Endometrium (tissue), 2 donors: ENCODE data around the gene DCUN1D2.
A peak's percentile ranks its signal among the peaks of the same experiment; 100 is the strongest.

ENCODE experiments used
- FAIRE-seq: peaks from 2 replicates; lab custom pipeline; 2012; peaks lifted over from hg19 to GRCh38; lab: Jason Lieb, UNC
- donor health status: control.
- donor health status: control.

The DCUN1D2 gene

GRCh38 chr13:113422807-113423519 lies 67.5 kb downstream of the DCUN1D2 start:
- FAIRE-seq, result no peak

DNA sequence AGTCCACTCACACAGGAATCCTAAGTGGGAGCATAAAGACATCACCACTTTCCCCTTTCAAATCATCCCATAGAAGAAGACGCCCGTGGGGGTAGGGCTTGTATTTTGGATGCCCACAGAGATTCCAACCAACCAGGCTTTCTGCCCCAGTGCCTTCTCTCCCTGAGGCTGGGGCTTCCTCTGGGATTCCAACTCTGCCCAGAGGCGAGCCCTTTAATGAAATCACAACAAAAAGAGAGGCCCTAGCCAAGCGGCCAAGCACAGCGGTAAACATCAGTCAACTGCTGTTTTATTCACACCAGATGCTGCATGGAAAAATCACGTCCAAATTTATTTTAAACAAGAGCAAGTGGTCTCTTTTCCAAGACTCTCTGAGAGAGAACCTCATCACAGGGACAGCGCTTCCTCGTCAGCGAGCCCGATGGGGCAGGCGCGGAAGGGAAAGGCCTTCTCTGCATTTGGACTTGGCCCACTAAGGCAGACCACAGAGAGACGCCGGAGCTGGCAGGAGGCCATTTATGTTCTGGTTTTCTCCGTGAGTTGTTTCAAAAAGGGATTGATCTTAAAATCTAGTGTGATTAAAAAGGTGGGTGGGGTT lies 68.7 kb downstream of the DCUN1D2 start:
- peak; percentile 66 for FAIRE-seq

GRCh38 chr13:113420833-113421600 lies 69.5 kb downstream of the DCUN1D2 start:
- FAIRE-seq, result no peak

GRCh38 chr13:113420232-113420631 lies 70.3 kb downstream of the DCUN1D2 start:
- no peak for FAIRE-seq

- FAIRE-seq, result no peak
Observed at GRCh38 chr13:113419531-113420193, 70.8 kb downstream of the DCUN1D2 start.

- FAIRE-seq, result no peak
Observed at GRCh38 chr13:113418722-113419049, 71.8 kb downstream of the DCUN1D2 start.

GRCh38 chr13:113417836-113418721 lies 72.4 kb downstream of the DCUN1D2 start:
- no peak for FAIRE-seq

GRCh38 chr13:113417008-113417751 lies 73.3 kb downstream of the DCUN1D2 start:
- FAIRE-seq, result no peak

GRCh38 chr13:113415825-113416224 lies 74.7 kb downstream of the DCUN1D2 start:
- FAIRE-seq, result no peak

- no peak for FAIRE-seq
Observed at GRCh38 chr13:113415032-113415431, 75.5 kb downstream of the DCUN1D2 start.

GRCh38 chr13:113414335-113414734 lies 76.2 kb downstream of the DCUN1D2 start:
- FAIRE-seq, result no peak

DNA sequence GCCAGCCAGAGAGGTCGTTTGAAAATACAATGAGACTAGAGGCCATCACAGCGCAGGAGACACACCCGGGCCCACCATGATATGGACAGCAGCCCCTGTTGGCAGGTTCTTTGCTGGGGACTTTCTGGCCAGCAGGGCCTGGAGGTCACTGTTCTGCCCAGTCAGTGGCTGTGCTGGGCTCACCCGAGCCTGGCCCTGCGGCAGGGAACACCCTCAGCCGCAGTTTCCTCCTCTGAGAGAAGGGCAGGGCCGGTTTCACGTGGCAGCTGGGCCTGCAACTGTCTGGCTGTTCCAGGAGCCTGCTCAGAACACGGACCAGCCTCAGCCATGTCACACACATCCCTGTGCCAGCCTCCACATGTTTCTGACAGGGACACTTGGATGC lies 76.6 kb downstream of the DCUN1D2 start:
- no peak for FAIRE-seq

DNA sequence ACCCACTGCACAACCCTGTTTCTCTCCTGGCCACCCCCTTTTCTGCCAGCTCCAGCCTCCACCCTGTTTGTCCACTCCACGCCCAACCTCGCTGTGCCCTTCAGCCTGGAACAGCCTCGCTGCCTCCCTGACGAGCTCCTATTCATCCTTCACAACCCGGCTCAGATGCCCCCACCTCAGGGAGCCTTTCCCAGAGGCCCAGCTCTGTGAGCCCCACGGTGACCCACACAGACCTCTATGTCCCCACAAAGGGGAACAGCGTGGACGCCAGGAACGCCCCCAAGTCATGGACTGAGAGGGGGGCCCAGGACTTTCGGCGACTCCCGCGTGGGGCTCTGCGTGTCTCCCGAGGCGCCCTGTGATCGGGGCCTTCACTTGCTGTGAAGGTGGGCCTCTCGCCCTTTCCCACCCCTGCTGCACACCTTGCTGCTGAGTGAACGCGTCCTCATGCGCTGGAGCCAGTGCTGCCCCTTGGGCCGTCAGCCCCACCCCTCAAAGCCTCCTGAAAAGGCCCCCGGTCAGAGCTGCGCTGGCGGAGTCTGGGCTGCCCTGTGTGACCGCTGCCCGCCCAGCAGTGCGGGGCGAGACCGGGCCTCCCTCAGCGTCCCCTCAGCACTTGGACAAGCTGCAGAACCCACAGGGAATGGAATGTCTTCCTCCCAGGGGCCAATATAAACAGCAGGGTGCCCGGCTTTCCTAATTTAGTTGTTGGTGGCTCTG lies 77.2 kb downstream of the DCUN1D2 start:
- no peak for FAIRE-seq

GRCh38 chr13:113412440-113412839 lies 78.1 kb downstream of the DCUN1D2 start:
- no peak for FAIRE-seq

DNA sequence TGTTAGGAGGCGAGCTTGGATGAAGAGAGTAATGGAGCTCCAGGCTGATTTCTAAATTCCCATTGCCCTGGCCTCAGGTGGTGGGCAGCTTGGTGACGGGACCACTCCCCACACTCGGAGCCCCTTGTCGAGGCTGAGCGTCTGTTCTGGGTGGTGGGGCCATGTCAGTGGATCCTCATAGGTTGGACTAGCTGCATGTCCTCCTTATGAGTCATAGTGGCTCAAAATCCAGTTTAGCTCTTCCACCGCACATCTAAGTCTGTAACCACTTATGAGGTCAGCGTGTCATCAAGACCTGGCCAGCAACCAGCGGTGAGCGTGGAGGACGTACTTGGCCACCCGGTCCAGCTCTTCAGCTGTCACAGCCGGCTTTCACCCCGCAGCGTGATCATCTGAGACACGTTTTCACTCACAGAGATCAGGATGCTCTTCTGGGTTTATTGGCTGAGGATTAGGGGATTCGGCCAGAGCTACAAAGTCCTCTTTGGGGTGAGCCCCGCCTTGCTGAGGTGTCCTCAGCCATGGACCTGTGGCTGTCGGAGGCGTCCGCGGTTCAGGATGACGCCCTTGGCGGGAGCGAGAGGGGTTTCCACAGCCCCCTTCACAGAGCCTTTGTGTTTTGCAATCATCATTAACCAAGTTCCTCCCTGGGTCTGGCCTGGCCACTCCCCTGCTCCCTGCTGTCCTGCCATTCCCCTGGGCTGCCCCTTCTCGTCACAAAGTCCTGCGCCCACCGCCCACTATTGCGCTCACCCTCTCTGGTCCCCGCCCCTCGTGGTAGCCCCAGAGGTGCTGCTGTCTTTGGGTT lies 79.1 kb downstream of the DCUN1D2 start:
- FAIRE-seq, result no peak

- FAIRE-seq, result no peak
Observed at GRCh38 chr13:113410472-113411201, 79.9 kb downstream of the DCUN1D2 start.

GRCh38 chr13:113408562-113408961 lies 81.9 kb downstream of the DCUN1D2 start:
- FAIRE-seq, result no peak

DNA sequence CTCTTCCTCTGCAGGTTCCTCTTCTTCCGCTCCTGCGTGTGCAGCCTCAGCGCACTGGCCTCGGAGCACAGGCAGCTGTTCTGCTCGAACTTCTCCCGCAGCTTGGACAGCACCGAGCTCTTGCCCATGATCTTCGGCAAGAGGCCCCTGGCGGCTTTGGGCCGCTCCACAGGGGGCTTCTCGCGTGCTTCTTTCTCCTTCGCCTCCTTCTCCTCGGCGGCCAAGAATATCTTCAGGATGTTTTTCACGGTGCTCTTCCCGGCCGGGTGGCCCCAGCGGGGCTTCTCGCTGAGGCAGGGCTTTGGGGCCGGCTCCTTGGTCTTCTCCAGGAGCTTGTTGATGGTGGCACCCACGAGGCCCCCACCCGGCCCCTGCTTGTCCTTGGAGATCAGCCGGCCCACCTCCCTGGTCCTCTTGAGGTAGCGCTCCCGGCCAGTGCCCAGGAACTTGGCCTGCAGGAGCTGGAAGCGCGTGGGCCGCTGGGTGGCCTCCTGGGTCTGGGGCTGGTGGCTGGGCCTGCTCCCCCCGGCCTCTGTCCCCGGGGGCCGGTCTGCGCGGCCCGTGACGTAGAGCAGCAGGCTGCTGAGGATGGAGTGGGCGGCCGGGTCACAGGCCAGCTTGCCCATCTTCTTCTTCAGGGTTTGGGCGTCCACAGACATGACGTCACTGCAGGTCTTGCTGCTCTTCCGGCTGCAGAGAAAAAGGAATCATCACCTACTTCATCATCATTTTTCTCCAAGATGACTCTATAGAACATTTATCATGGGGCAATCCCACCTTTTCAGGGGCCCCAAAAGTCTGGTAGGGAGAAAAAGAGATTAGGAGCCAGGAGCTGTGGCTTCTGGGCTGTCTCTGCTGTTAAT lies 82.7 kb downstream of the DCUN1D2 start:
- FAIRE-seq, result no peak
